Measurements from ENCODE around the gene NBEAL2.
"Not testable (repeated sequence)": the region's sequence is repeated elsewhere in the genome, so short reads cannot be mapped to it uniquely, and the experiment has no call there.

The NBEAL2 gene

GRCh38 chr3:46962427-46962826 lies 17.0 kb upstream of the NBEAL2 start:
- Histone ChIP-seq H3K4me3 (ENCODE audit: low read length in 2 of 2) (no peak overlapping the region), H3K9ac (ENCODE audit: low read depth in 1 of 2, low read length in 2 of 2) (no peak overlapping the region), H3K27ac (ENCODE audit: low read depth in 2 of 2, low read length in 2 of 2) (no peak overlapping the region), H3K9me3 (ENCODE audit: control insufficient read depth in 2 of 2, low read length in 2 of 2) (no peaks in the 10 kb centered on the region), H3K36me3 (ENCODE audit: control insufficient read depth in 2 of 2, insufficient read depth in 2 of 2, low read length in 2 of 2) (peaks cover 0 to 3% of the 10 kb centered on the region in 2 donors), H3K27me3 (ENCODE audit: control insufficient read depth in 2 of 2, insufficient read depth in 2 of 2, low read length in 2 of 2) (no peaks in the 10 kb centered on the region), H3K4me1 (ENCODE audit: control insufficient read depth in 2 of 2, insufficient read depth in 2 of 2, low read length in 2 of 2) (peaks cover 33 to 53% of the 10 kb centered on the region in 2 donors)

GRCh38 chr3:46962990-46963389 lies 16.5 kb upstream of the NBEAL2 start:
- H3K4me3 ChIP-seq (ENCODE audit: low read length in 2 of 2), result no peak overlapping the region
- no peak overlapping the region for H3K27ac ChIP-seq (ENCODE audit: low read depth in 2 of 2, low read length in 2 of 2)
- peaks cover 0 to 3% of the 10 kb centered on the region in 2 donors for H3K36me3 ChIP-seq (ENCODE audit: control insufficient read depth in 2 of 2, insufficient read depth in 2 of 2, low read length in 2 of 2)
- no peaks in the 10 kb centered on the region for H3K9me3 ChIP-seq (ENCODE audit: control insufficient read depth in 2 of 2, low read length in 2 of 2)
- H3K9ac ChIP-seq (ENCODE audit: low read depth in 1 of 2, low read length in 2 of 2), result no peak overlapping the region
- H3K4me1 ChIP-seq (ENCODE audit: control insufficient read depth in 2 of 2, insufficient read depth in 2 of 2, low read length in 2 of 2), result peaks cover 33 to 49% of the 10 kb centered on the region in 2 donors
- no peaks in the 10 kb centered on the region for H3K27me3 ChIP-seq (ENCODE audit: control insufficient read depth in 2 of 2, insufficient read depth in 2 of 2, low read length in 2 of 2)

- H3K4me1 ChIP-seq (ENCODE audit: control insufficient read depth in 2 of 2, insufficient read depth in 2 of 2, low read length in 2 of 2), result peaks cover 33 to 50% of the 10 kb centered on the region in 2 donors
- not testable (repeated sequence) for H3K4me3 ChIP-seq (ENCODE audit: low read length in 2 of 2); H3K9ac ChIP-seq (ENCODE audit: low read depth in 1 of 2, low read length in 2 of 2); H3K9me3 ChIP-seq (ENCODE audit: control insufficient read depth in 2 of 2, low read length in 2 of 2); H3K27me3 ChIP-seq (ENCODE audit: control insufficient read depth in 2 of 2, insufficient read depth in 2 of 2, low read length in 2 of 2); H3K36me3 ChIP-seq (ENCODE audit: control insufficient read depth in 2 of 2, insufficient read depth in 2 of 2, low read length in 2 of 2); H3K27ac ChIP-seq (ENCODE audit: low read depth in 2 of 2, low read length in 2 of 2)
These were observed 15.4 kb upstream of the NBEAL2 start for GRCh38 chr3:46964038-46964590.

- Histone ChIP-seq H3K4me1 (ENCODE audit: control insufficient read depth in 2 of 2, insufficient read depth in 2 of 2, low read length in 2 of 2) (peaks cover 24 to 40% of the 10 kb centered on the region in 2 donors), H3K36me3 (ENCODE audit: control insufficient read depth in 2 of 2, insufficient read depth in 2 of 2, low read length in 2 of 2) (peaks cover 0 to 8% of the 10 kb centered on the region in 2 donors), H3K27me3 (ENCODE audit: control insufficient read depth in 2 of 2, insufficient read depth in 2 of 2, low read length in 2 of 2) (no peaks in the 10 kb centered on the region), H3K27ac (ENCODE audit: low read depth in 2 of 2, low read length in 2 of 2) (no peak overlapping the region), H3K4me3 (ENCODE audit: low read length in 2 of 2) (no peak overlapping the region), H3K9me3 (ENCODE audit: control insufficient read depth in 2 of 2, low read length in 2 of 2) (no peaks in the 10 kb centered on the region), H3K9ac (ENCODE audit: low read depth in 1 of 2, low read length in 2 of 2) (no peak overlapping the region)
These were observed 14.3 kb upstream of the NBEAL2 start for GRCh38 chr3:46965151-46965550.

GRCh38 chr3:46966811-46967210 lies 12.7 kb upstream of the NBEAL2 start:
- H3K4me1 ChIP-seq (ENCODE audit: control insufficient read depth in 2 of 2, insufficient read depth in 2 of 2, low read length in 2 of 2), result peaks cover 31 to 47% of the 10 kb centered on the region in 2 donors
- no peak overlapping the region for H3K4me3 ChIP-seq (ENCODE audit: low read length in 2 of 2)
- no peak overlapping the region for H3K9ac ChIP-seq (ENCODE audit: low read depth in 1 of 2, low read length in 2 of 2)
- no peaks in the 10 kb centered on the region for H3K9me3 ChIP-seq (ENCODE audit: control insufficient read depth in 2 of 2, low read length in 2 of 2)
- no peak overlapping the region for H3K27ac ChIP-seq (ENCODE audit: low read depth in 2 of 2, low read length in 2 of 2)
- no peaks in the 10 kb centered on the region for H3K27me3 ChIP-seq (ENCODE audit: control insufficient read depth in 2 of 2, insufficient read depth in 2 of 2, low read length in 2 of 2)
- peaks cover 0 to 11% of the 10 kb centered on the region in 2 donors for H3K36me3 ChIP-seq (ENCODE audit: control insufficient read depth in 2 of 2, insufficient read depth in 2 of 2, low read length in 2 of 2)

GRCh38 chr3:46968783-46969428 lies 10.6 kb upstream of the NBEAL2 start:
- Histone ChIP-seq H3K9me3 (ENCODE audit: control insufficient read depth in 2 of 2, low read length in 2 of 2) (no peaks in the 10 kb centered on the region), H3K9ac (ENCODE audit: low read depth in 1 of 2, low read length in 2 of 2) (no peak overlapping the region), H3K27me3 (ENCODE audit: control insufficient read depth in 2 of 2, insufficient read depth in 2 of 2, low read length in 2 of 2) (no peaks in the 10 kb centered on the region), H3K4me3 (ENCODE audit: low read length in 2 of 2) (no peak overlapping the region), H3K36me3 (ENCODE audit: control insufficient read depth in 2 of 2, insufficient read depth in 2 of 2, low read length in 2 of 2) (peaks cover 0 to 11% of the 10 kb centered on the region in 2 donors), H3K4me1 (ENCODE audit: control insufficient read depth in 2 of 2, insufficient read depth in 2 of 2, low read length in 2 of 2) (peaks cover 32 to 51% of the 10 kb centered on the region in 2 donors), H3K27ac (ENCODE audit: low read depth in 2 of 2, low read length in 2 of 2) (no peak overlapping the region)

GRCh38 chr3:46970391-46971091 lies 8.9 kb upstream of the NBEAL2 start:
- H3K36me3 ChIP-seq (ENCODE audit: control insufficient read depth in 2 of 2, insufficient read depth in 2 of 2, low read length in 2 of 2), result peaks cover 0 to 11% of the 10 kb centered on the region in 2 donors
- no peaks in the 10 kb centered on the region for H3K27me3 ChIP-seq (ENCODE audit: control insufficient read depth in 2 of 2, insufficient read depth in 2 of 2, low read length in 2 of 2)
- no peak overlapping the region for H3K4me3 ChIP-seq (ENCODE audit: low read length in 2 of 2)
- H3K27ac ChIP-seq (ENCODE audit: low read depth in 2 of 2, low read length in 2 of 2), result peak overlapping the region; percentile 15 to 61
- H3K4me1 ChIP-seq (ENCODE audit: control insufficient read depth in 2 of 2, insufficient read depth in 2 of 2, low read length in 2 of 2), result peaks cover 34 to 55% of the 10 kb centered on the region in 2 donors
- no peaks in the 10 kb centered on the region for H3K9me3 ChIP-seq (ENCODE audit: control insufficient read depth in 2 of 2, low read length in 2 of 2)
- no peak overlapping the region for H3K9ac ChIP-seq (ENCODE audit: low read depth in 1 of 2, low read length in 2 of 2)

GRCh38 chr3:46971151-46971550 lies 8.3 kb upstream of the NBEAL2 start:
- no peak overlapping the region for H3K4me3 ChIP-seq (ENCODE audit: low read length in 2 of 2)
- H3K9me3 ChIP-seq (ENCODE audit: control insufficient read depth in 2 of 2, low read length in 2 of 2), result no peaks in the 10 kb centered on the region
- H3K27ac ChIP-seq (ENCODE audit: low read depth in 2 of 2, low read length in 2 of 2), result peak overlapping the region; percentile 15 to 61
- H3K27me3 ChIP-seq (ENCODE audit: control insufficient read depth in 2 of 2, insufficient read depth in 2 of 2, low read length in 2 of 2), result no peaks in the 10 kb centered on the region
- H3K4me1 ChIP-seq (ENCODE audit: control insufficient read depth in 2 of 2, insufficient read depth in 2 of 2, low read length in 2 of 2), result peaks cover 34 to 49% of the 10 kb centered on the region in 2 donors
- peaks cover 0 to 11% of the 10 kb centered on the region in 2 donors for H3K36me3 ChIP-seq (ENCODE audit: control insufficient read depth in 2 of 2, insufficient read depth in 2 of 2, low read length in 2 of 2)
- H3K9ac ChIP-seq (ENCODE audit: low read depth in 1 of 2, low read length in 2 of 2), result no peak overlapping the region

GRCh38 chr3:46971742-46972141 lies 7.7 kb upstream of the NBEAL2 start:
- Histone ChIP-seq H3K27me3 (ENCODE audit: control insufficient read depth in 2 of 2, insufficient read depth in 2 of 2, low read length in 2 of 2) (no peaks in the 10 kb centered on the region), H3K9ac (ENCODE audit: low read depth in 1 of 2, low read length in 2 of 2) (no peak overlapping the region), H3K27ac (ENCODE audit: low read depth in 2 of 2, low read length in 2 of 2) (peak overlapping the region in 1 of 2 donors; percentile 61), H3K36me3 (ENCODE audit: control insufficient read depth in 2 of 2, insufficient read depth in 2 of 2, low read length in 2 of 2) (peaks cover 0 to 11% of the 10 kb centered on the region in 2 donors), H3K9me3 (ENCODE audit: control insufficient read depth in 2 of 2, low read length in 2 of 2) (no peaks in the 10 kb centered on the region), H3K4me1 (ENCODE audit: control insufficient read depth in 2 of 2, insufficient read depth in 2 of 2, low read length in 2 of 2) (peaks cover 34 to 45% of the 10 kb centered on the region in 2 donors), H3K4me3 (ENCODE audit: low read length in 2 of 2) (no peak overlapping the region)

- H3K36me3 ChIP-seq (ENCODE audit: control insufficient read depth in 2 of 2, insufficient read depth in 2 of 2, low read length in 2 of 2), result peaks cover 0 to 11% of the 10 kb centered on the region in 2 donors
- no peak overlapping the region for H3K27ac ChIP-seq (ENCODE audit: low read depth in 2 of 2, low read length in 2 of 2)
- peaks cover 38 to 40% of the 10 kb centered on the region in 2 donors for H3K4me1 ChIP-seq (ENCODE audit: control insufficient read depth in 2 of 2, insufficient read depth in 2 of 2, low read length in 2 of 2)
- H3K9me3 ChIP-seq (ENCODE audit: control insufficient read depth in 2 of 2, low read length in 2 of 2), result no peaks in the 10 kb centered on the region
- no peaks in the 10 kb centered on the region for H3K27me3 ChIP-seq (ENCODE audit: control insufficient read depth in 2 of 2, insufficient read depth in 2 of 2, low read length in 2 of 2)
- H3K9ac ChIP-seq (ENCODE audit: low read depth in 1 of 2, low read length in 2 of 2), result no peak overlapping the region
- no peak overlapping the region for H3K4me3 ChIP-seq (ENCODE audit: low read length in 2 of 2)
These were observed 7.1 kb upstream of the NBEAL2 start for GRCh38 chr3:46972396-46972795.

Data from mucosa of rectum (tissue), 2 donors.